Activated CD4-positive, alpha-beta memory T cell treated with anti-CD3 and anti-CD28 coated beads for 36 hours (primary cell): Measurements from ENCODE around the gene SUGP1. TPM values are rescaled to one million over a fixed set of nuclear protein-coding genes. Genes with fewer than 3 reads are reported as not detected.

Experiments used
- CTCF ChIA-PET: fragments of 350-600 bp; sonication (Branson Sonifier 250); formaldehyde crosslinking; loops from one replicate; lab custom pipeline; 2021; ENCODE audit warnings: antibody characterized with exemption, inconsistent platforms; lab: Charles Lee
- POLR2A ChIA-PET: fragments of 350-600 bp; sonication (Branson Sonifier 250); formaldehyde crosslinking; loops from one replicate; lab custom pipeline; 2021; ENCODE audit warnings: antibody characterized with exemption; lab: Charles Lee
- DNase-seq: peaks from one replicate; pipeline ENCODE4 v3.0.0-alpha.2; 2020
- H3K27ac Mint-ChIP-seq: one replicate; pipeline ENCODE4 v1.8.0; 2021; ENCODE audit warnings: mixed read lengths
- H3K27me3 Mint-ChIP-seq: one replicate; pipeline ENCODE4 v1.8.0; 2021; ENCODE audit warnings: mixed read lengths
- H3K36me3 Mint-ChIP-seq: one replicate; pipeline ENCODE4 v1.8.0; 2021; ENCODE audit warnings: mixed read lengths
- H3K4me1 Mint-ChIP-seq: one replicate; pipeline ENCODE4 v1.8.0; 2021; ENCODE audit warnings: low read depth, mixed read lengths
- H3K4me3 Mint-ChIP-seq: one replicate; pipeline ENCODE4 v1.8.0; 2021; ENCODE audit warnings: mild to moderate bottlenecking, mixed read lengths
- H3K9me3 Mint-ChIP-seq: one replicate; pipeline ENCODE4 v1.8.0; 2021; ENCODE audit warnings: mixed read lengths
- intact Hi-C: fragments of 100-400 bp; cut with micrococcal nuclease; formaldehyde crosslinking; loops from one replicate; pipeline ENCODE4 v1.15.1; 2023
- total RNA-seq, 2 experiments: library from RNA; stranded (reverse); gene quantifications; one replicate each; pipeline ENCODE4 v1.2.3, GENCODE V29; 2021

SUGP1 gene
- total RNA-seq, 2 experiments from 2014 or later: 39.2 to 44.0 TPM

GRCh38 chr19:19230999-19231398, 89.3 kb downstream of the SUGP1 start:
- Mint-ChIP-seq H3K27me3 (peaks cover 20% of the 10 kb centered on the region), H3K4me1 (no peaks in the 10 kb centered on the region), H3K9me3 (peaks cover 24% of the 10 kb centered on the region), H3K36me3 (no peaks in the 10 kb centered on the region), H3K4me3 (no peak overlapping the region), H3K27ac (no peak overlapping the region)
- intact Hi-C loops: no loop called here
- CTCF ChIA-PET: interaction anchor here (1.2 kb wide), 1 partner anchor 56 kb away, joined by 3 read pairs; no protein-coding TSS in a partner anchor
- no peak for DNase-seq
- POLR2A ChIA-PET: no interaction called here

GRCh38 chr19:19229701-19230100, 90.6 kb downstream of the SUGP1 start:
- DNase-seq: no peak
- peaks cover 17% of the 10 kb centered on the region for H3K27me3 Mint-ChIP-seq
- intact Hi-C loops: loop anchor here (5.0 kb wide), 1 partner anchor 57 kb away; the partner anchor contains the start of gene MEF2B
- no peak overlapping the region for H3K27ac Mint-ChIP-seq
- CTCF ChIA-PET: no interaction called here
- H3K36me3 Mint-ChIP-seq: no peaks in the 10 kb centered on the region
- H3K9me3 Mint-ChIP-seq: peaks cover 16% of the 10 kb centered on the region
- no peak overlapping the region for H3K4me3 Mint-ChIP-seq
- no peaks in the 10 kb centered on the region for H3K4me1 Mint-ChIP-seq
- POLR2A ChIA-PET: no interaction called here

GRCh38 chr19:19227217-19227616, 93.1 kb downstream of the SUGP1 start:
- ChIA-PET CTCF (interaction anchor here (1.3 kb wide), 1 partner anchor 53 kb away, joined by 6 read pairs; no protein-coding TSS in a partner anchor), POLR2A (no interaction called here)
- Mint-ChIP-seq H3K4me1 (no peaks in the 10 kb centered on the region), H3K27me3 (peaks cover 17% of the 10 kb centered on the region), H3K36me3 (no peaks in the 10 kb centered on the region), H3K4me3 (no peak overlapping the region), H3K9me3 (no peaks in the 10 kb centered on the region), H3K27ac (no peak overlapping the region)
- no peak for DNase-seq
- intact Hi-C loops: loop anchor here (5.0 kb wide), 1 partner anchor 55 kb away; the partner anchor contains the start of gene MEF2B

GRCh38 chr19:19226663-19227062, 93.6 kb downstream of the SUGP1 start:
- intact Hi-C loops: loop anchor here (5.0 kb wide), 1 partner anchor 54 kb away; the partner anchor contains the start of gene MEF2B
- H3K4me1 Mint-ChIP-seq: no peaks in the 10 kb centered on the region
- no peak overlapping the region for H3K4me3 Mint-ChIP-seq
- no peaks in the 10 kb centered on the region for H3K36me3 Mint-ChIP-seq
- ChIA-PET POLR2A (no interaction called here), CTCF (interaction anchor here (1.3 kb wide), 1 partner anchor 52 kb away, joined by 6 read pairs; no protein-coding TSS in a partner anchor)
- no peak for DNase-seq
- H3K9me3 Mint-ChIP-seq: no peaks in the 10 kb centered on the region
- H3K27me3 Mint-ChIP-seq: peaks cover 15% of the 10 kb centered on the region
- no peak overlapping the region for H3K27ac Mint-ChIP-seq

GRCh38 chr19:19226204-19226603, 94.1 kb downstream of the SUGP1 start:
- POLR2A ChIA-PET: interaction anchor here (0.9 kb wide), 1 partner anchor 23 kb away, joined by 3 read pairs; the partner anchor contains the start of gene NR2C2AP

More at GRCh38 chr19:19226204-19226603, 94.1 kb downstream of the SUGP1 start:
- CTCF ChIA-PET: interaction anchor here (0.9 to 2.1 kb wide), 4 partner anchors 9 to 80 kb away, joined by 3 to 10 read pairs (median 3); partner anchors contain the start of genes BORCS8 and RFXANK
- no peaks in the 10 kb centered on the region for H3K9me3 Mint-ChIP-seq
- intact Hi-C loops: loop anchor here (5.0 kb wide), 1 partner anchor 54 kb away; the partner anchor contains the start of gene MEF2B
- peaks cover 15% of the 10 kb centered on the region for H3K27me3 Mint-ChIP-seq
- no peak overlapping the region for H3K4me3 Mint-ChIP-seq
- DNase-seq: no peak
- no peaks in the 10 kb centered on the region for H3K36me3 Mint-ChIP-seq
- no peaks in the 10 kb centered on the region for H3K4me1 Mint-ChIP-seq
- H3K27ac Mint-ChIP-seq: no peak overlapping the region

Other genes with a start within 250 kb of the SUGP1 start
- gene TMEM161A, start 182.0 kb downstream of the SUGP1 start, total RNA-seq: 10 to 100 TPM; 17.8 to 18.9 TPM
- 1 to 10 TPM; 3.9 to 4.3 TPM for gene MEF2B, start 150.2 kb downstream of the SUGP1 start, total RNA-seq
- gene BORCS8, start 128.4 kb downstream of the SUGP1 start, total RNA-seq: 10 to 100 TPM; 16.4 to 17.8 TPM
- gene RFXANK, start 128.3 kb downstream of the SUGP1 start, total RNA-seq: 10 to 100 TPM; 73.7 to 78.1 TPM
- 10 to 100 TPM; 39.2 to 42.9 TPM for gene NR2C2AP, start 117.1 kb downstream of the SUGP1 start, total RNA-seq
- under 1 TPM; 0.05 to 0.07 TPM for gene NCAN, start 108.6 kb downstream of the SUGP1 start, total RNA-seq
- gene TM6SF2, start 47.2 kb downstream of the SUGP1 start, total RNA-seq: not detected
- 10 to 100 TPM; 38.6 to 40.9 TPM for gene MAU2, start 320 bp upstream of the SUGP1 start, total RNA-seq
- gene GATAD2A, start 85.2 kb upstream of the SUGP1 start, total RNA-seq: 100 to 1,000 TPM; 114 TPM
- 1 to 10 TPM; 3.1 to 4.7 TPM for gene TSSK6, start 195.0 kb upstream of the SUGP1 start, total RNA-seq
- gene NDUFA13, start 195.7 kb upstream of the SUGP1 start, total RNA-seq: 100 to 1,000 TPM; 365 to 374 TPM
- gene YJEFN3, start 208.4 kb upstream of the SUGP1 start, total RNA-seq: 1 to 10 TPM; 6.9 to 8.2 TPM
- under 1 TPM; 0.44 to 0.50 TPM for gene CILP2, start 217.8 kb upstream of the SUGP1 start, total RNA-seq